Hepatocyte (in vitro differentiated cells): ENCODE data around the gene FBXL5.

Experiments used
- EZH2 ChIP-seq: fragments of 200-600 bp; sonication (generic); IDR thresholded peaks from 2 replicates; pipeline ENCODE4 v1.6.1; 2016; ENCODE audit warnings: antibody characterized with exemption, mild to moderate bottlenecking, borderline replicate concordance
- EZH2phosphoT487 ChIP-seq: fragments of 200-600 bp; sonication (generic); IDR thresholded peaks from one replicate; pipeline ENCODE4 v1.6.1; 2018; ENCODE audit warnings: antibody characterized with exemption, mild to moderate bottlenecking, low read depth, moderate library complexity; ENCODE audit not compliant: unreplicated experiment, severe bottlenecking
- TF ChIP-seq, protein P1 (sequence below): fragments of 200-600 bp; sonication (generic); IDR thresholded peaks from 2 replicates; pipeline ENCODE4 v1.5.1; 2016; ENCODE audit warnings: antibody characterized with exemption, mild to moderate bottlenecking; ENCODE audit not compliant: poor library complexity

DNA sequence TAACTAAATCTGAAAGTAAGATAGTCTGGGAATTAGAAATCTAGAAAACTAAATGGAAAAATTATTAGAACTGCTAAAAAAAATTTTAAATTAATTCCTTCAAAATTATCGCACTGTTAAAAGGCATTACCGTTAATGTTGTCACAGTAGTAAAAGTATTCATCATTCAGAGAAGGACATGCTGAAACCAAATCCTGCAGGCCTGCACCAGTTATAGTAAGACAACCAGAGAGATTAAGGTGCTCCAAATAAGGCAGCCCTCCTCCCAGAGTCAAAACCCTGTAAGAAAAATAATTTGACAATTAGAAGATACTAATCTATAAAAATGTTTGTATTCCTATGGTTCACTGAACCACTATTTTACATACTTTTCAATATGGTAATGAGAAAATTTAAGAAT, 43.0 kb downstream of the FBXL5 start:
- TF ChIP-seq, protein P1, sequence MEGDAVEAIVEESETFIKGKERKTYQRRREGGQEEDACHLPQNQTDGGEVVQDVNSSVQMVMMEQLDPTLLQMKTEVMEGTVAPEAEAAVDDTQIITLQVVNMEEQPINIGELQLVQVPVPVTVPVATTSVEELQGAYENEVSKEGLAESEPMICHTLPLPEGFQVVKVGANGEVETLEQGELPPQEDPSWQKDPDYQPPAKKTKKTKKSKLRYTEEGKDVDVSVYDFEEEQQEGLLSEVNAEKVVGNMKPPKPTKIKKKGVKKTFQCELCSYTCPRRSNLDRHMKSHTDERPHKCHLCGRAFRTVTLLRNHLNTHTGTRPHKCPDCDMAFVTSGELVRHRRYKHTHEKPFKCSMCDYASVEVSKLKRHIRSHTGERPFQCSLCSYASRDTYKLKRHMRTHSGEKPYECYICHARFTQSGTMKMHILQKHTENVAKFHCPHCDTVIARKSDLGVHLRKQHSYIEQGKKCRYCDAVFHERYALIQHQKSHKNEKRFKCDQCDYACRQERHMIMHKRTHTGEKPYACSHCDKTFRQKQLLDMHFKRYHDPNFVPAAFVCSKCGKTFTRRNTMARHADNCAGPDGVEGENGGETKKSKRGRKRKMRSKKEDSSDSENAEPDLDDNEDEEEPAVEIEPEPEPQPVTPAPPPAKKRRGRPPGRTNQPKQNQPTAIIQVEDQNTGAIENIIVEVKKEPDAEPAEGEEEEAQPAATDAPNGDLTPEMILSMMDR: no peak
- TF ChIP-seq EZH2: no peak
- no peak for TF ChIP-seq EZH2phosphoT487
